Endothelial cell (in vitro differentiated cells): ENCODE measurements around the gene TNN. TPM values are rescaled to one million over a fixed set of nuclear protein-coding genes. Genes with fewer than 3 reads are reported as not detected.

Experiments
- DNase-seq: peaks from one replicate; pipeline ENCODE4 v3.0.0; 2021; ENCODE audit warnings: low spot score
- H3K27ac Mint-ChIP-seq: one replicate; pipeline ENCODE4 v1.8.0; 2021; ENCODE audit warnings: mixed read lengths, inconsistent platforms; ENCODE audit not compliant: unreplicated experiment
- H3K27me3 Mint-ChIP-seq: one replicate; pipeline ENCODE4 v1.8.0; 2021; ENCODE audit warnings: mild to moderate bottlenecking, moderate library complexity, mixed read lengths, inconsistent platforms; ENCODE audit not compliant: unreplicated experiment
- H3K36me3 Mint-ChIP-seq: one replicate; pipeline ENCODE4 v1.8.0; 2021; ENCODE audit warnings: mild to moderate bottlenecking, low read depth, mixed read lengths, inconsistent platforms; ENCODE audit not compliant: unreplicated experiment
- H3K4me1 Mint-ChIP-seq: one replicate; pipeline ENCODE4 v1.8.0; 2021; ENCODE audit warnings: mild to moderate bottlenecking, mixed read lengths, inconsistent platforms; ENCODE audit not compliant: unreplicated experiment
- H3K4me3 Mint-ChIP-seq: one replicate; pipeline ENCODE4 v1.8.0; 2021; ENCODE audit warnings: mild to moderate bottlenecking, mixed read lengths, inconsistent platforms; ENCODE audit not compliant: unreplicated experiment
- H3K9me3 Mint-ChIP-seq: one replicate; pipeline ENCODE4 v1.8.0; 2021; ENCODE audit warnings: mixed read lengths, inconsistent platforms; ENCODE audit not compliant: unreplicated experiment
- CTCF ChIP-seq: fragments of 200-600 bp; sonication (generic); IDR thresholded peaks from one replicate; pipeline ENCODE4 v1.5.0; 2021; ENCODE audit warnings: antibody characterized with exemption; ENCODE audit not compliant: unreplicated experiment
- total RNA-seq: library from RNA; stranded (reverse); fragmentation: NEBNext Ultra II Directional; extraction: Animal tissue kit (Norgen Biotek cat#: 25700); gene quantifications from one replicate; pipeline ENCODE4 v1.2.1, GENCODE V29; 2021; ENCODE audit not compliant: unreplicated experiment

TNN gene
- total RNA-seq, 1 donor from 2014 or later: 4.1 TPM

- no peak for TF ChIP-seq CTCF
- peaks cover 26% of the 10 kb centered on the region for H3K4me1 Mint-ChIP-seq
Measured at GRCh38 chr1:175124861-175125260, 57.2 kb downstream of the TNN start.

DNA sequence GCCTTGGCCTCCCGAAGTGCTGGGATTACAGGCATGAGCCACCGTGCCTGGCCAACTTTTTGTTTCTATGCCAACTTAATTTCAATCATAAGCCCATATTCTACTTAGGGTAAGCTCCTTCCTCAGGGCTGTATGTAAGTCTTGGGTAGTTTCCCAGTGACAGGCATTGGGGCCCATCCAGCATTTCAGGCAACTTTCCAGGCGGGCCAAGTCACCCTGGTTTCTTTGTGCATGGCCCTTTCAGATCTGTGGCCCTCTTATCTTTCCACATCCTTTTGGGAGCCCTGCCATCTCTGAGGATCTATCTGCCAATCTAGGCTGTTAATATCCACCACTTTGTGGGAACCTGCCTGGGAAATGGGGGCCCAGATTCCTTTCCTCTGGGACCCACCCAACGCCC lies 58.7 kb downstream of the TNN start:
- DNase-seq: no peak
- Mint-ChIP-seq H3K36me3 (no peaks in the 10 kb centered on the region), H3K27me3 (peaks cover 8% of the 10 kb centered on the region), H3K4me1 (peaks cover 40% of the 10 kb centered on the region), H3K4me3 (no peak overlapping the region), H3K9me3 (no peaks in the 10 kb centered on the region), H3K27ac (peak overlapping the region; percentile 45)
- TF ChIP-seq CTCF: no peak

More at GRCh38 chr1:175124861-175125260, 57.2 kb downstream of the TNN start:
- Mint-ChIP-seq H3K27me3 (peaks cover 9% of the 10 kb centered on the region), H3K27ac (no peak overlapping the region), H3K9me3 (no peaks in the 10 kb centered on the region), H3K36me3 (no peaks in the 10 kb centered on the region), H3K4me3 (no peak overlapping the region)
- DNase-seq: no peak

DNA sequence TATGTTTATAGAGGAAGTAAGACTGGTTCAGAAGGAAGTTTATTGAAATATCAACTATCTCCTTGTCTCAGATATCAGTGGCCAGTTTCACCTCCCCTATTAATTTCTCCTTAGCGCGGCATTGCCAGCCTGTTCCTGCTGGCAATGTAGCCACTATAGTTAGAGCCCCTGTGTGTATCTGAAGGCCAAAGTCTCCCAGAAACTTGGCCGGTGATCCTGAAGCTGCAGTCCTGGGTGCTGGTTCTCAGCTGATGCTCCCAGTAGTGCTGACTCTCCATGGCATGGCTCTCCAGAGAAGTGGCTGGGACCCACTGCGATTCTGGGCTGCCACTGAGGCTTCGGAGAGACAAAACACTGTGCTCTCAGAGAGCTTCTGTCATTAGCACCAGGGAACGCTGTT lies 59.9 kb downstream of the TNN start:
- TF ChIP-seq CTCF: no peak
- DNase-seq: no peak
- peaks cover 10% of the 10 kb centered on the region for H3K27me3 Mint-ChIP-seq
- no peak overlapping the region for H3K4me3 Mint-ChIP-seq
- H3K9me3 Mint-ChIP-seq: no peaks in the 10 kb centered on the region
- no peak overlapping the region for H3K27ac Mint-ChIP-seq
- H3K36me3 Mint-ChIP-seq: peaks cover 4% of the 10 kb centered on the region
- H3K4me1 Mint-ChIP-seq: peaks cover 44% of the 10 kb centered on the region

GRCh38 chr1:175128523-175128922 lies 60.9 kb downstream of the TNN start:
- Mint-ChIP-seq H3K4me3 (no peak overlapping the region), H3K27ac (peak overlapping the region; percentile 39), H3K9me3 (no peaks in the 10 kb centered on the region), H3K4me1 (peaks cover 44% of the 10 kb centered on the region), H3K36me3 (peaks cover 4% of the 10 kb centered on the region), H3K27me3 (peaks cover 6% of the 10 kb centered on the region)
- no peak for DNase-seq
- no peak for TF ChIP-seq CTCF

- Mint-ChIP-seq H3K27ac (no peak overlapping the region), H3K9me3 (no peaks in the 10 kb centered on the region), H3K4me3 (no peak overlapping the region), H3K27me3 (peaks cover 6% of the 10 kb centered on the region), H3K4me1 (peaks cover 44% of the 10 kb centered on the region), H3K36me3 (peaks cover 4% of the 10 kb centered on the region)
- no peak for DNase-seq
- no peak for TF ChIP-seq CTCF
Measured at GRCh38 chr1:175129182-175129581, 61.5 kb downstream of the TNN start.
